ENCODE results near the gene UGT1A7.
"Not testable (repeated sequence)": the region's sequence is repeated elsewhere in the genome, so short reads cannot be mapped to it uniquely, and the experiment has no call there.

The UGT1A7 gene

DNA sequence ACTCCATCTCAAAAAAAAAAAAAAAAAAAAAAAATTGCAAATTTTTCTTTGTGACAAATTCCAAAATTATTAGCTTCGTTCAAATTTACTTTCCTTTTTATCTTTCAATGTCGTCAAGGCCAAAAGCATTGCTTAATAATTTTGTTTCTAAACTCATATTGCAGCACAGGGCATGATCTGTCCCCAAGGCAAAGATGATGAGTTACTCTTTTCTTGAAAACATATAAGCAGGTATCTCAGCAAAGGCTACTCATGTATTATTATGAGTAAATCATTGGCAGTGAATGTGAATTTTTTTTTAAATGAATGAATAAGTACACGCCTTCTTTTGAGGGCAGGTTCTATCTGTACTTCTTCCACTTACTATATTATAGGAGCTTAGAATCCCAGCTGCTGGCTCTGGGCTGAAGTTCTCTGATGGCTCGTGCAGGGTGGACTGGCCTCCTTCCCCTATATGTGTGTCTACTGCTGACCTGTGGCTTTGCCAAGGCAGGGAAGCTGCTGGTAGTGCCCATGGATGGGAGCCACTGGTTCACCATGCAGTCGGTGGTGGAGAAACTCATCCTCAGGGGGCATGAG lies at the start of gene UGT1A7:
Gene UGT1A7, plus strand, starts transcription at position 381 of the 579 bp plus-strand sequence. Its CDS starts 37 bp downstream, at position 418.
- TF ChIP-seq, protein P1, sequence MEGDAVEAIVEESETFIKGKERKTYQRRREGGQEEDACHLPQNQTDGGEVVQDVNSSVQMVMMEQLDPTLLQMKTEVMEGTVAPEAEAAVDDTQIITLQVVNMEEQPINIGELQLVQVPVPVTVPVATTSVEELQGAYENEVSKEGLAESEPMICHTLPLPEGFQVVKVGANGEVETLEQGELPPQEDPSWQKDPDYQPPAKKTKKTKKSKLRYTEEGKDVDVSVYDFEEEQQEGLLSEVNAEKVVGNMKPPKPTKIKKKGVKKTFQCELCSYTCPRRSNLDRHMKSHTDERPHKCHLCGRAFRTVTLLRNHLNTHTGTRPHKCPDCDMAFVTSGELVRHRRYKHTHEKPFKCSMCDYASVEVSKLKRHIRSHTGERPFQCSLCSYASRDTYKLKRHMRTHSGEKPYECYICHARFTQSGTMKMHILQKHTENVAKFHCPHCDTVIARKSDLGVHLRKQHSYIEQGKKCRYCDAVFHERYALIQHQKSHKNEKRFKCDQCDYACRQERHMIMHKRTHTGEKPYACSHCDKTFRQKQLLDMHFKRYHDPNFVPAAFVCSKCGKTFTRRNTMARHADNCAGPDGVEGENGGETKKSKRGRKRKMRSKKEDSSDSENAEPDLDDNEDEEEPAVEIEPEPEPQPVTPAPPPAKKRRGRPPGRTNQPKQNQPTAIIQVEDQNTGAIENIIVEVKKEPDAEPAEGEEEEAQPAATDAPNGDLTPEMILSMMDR (IDR thresholded peaks at IDR 0.05) = no peak

DNA sequence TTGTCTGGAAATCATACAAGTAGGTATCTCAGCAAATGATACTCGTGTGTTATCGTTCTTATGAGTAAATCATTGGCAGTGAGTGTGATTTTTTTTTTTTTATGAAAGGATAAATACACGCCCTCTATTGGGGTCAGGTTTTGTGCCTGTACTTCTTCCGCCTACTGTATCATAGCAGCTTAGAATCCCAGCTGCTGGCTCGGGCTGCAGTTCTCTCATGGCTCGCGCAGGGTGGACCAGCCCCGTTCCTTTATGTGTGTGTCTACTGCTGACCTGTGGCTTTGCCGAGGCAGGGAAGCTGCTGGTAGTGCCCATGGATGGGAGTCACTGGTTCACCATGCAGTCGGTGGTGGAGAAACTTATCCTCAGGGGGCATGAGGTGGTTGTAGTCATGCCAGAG lies 45.4 kb upstream of the UGT1A7 start, which contains the start of gene UGT1A10:
Gene UGT1A10, plus strand, starts transcription at position 143 of the 400 bp plus-strand sequence. Its CDS starts 75 bp downstream, at position 218.
- TF ChIP-seq, protein P1 (IDR thresholded peaks at IDR 0.05) = not testable (repeated sequence)

DNA sequence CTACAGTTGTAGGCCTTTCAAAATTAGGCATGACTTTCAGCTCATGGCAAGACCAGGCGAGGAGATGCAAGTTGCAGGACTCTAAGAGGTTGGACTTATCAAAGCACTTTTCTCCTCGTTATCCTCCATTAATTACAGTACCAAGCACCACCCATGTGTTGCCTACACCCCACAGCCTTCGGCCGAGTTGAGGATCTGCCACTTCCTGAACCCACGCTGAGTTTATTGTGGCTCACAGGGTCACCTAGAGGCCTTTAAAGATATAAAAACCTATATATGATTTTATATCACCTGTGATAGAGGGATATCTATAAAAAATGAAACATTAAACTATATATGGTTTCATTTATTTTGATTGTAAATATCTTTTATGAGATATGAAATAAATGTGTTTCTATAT lies 42.9 kb upstream of the UGT1A7 start:
- TF ChIP-seq, protein P1 (IDR thresholded peaks at IDR 0.05) = no peak

DNA sequence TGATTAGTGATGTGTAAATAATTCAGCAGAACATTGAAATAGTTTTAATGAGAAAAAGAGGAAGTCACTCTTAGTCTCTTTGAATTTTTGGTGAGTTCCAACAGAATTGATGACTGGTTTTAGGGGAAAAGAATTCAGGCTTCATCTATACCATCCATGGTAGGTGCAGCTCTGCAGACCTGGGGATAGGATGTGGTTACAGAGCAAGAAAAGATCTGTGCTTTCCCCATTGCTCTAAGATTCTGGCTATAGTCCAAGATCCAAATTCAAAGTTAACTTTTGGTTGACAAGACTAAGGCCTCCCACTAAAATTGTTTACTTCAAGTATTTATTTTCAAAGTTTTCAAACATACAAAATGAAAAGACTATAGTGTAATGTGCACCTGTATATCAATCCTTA lies 41.8 kb upstream of the UGT1A7 start:
- TF ChIP-seq, protein P1 (IDR thresholded peaks at IDR 0.05) = no peak

DNA sequence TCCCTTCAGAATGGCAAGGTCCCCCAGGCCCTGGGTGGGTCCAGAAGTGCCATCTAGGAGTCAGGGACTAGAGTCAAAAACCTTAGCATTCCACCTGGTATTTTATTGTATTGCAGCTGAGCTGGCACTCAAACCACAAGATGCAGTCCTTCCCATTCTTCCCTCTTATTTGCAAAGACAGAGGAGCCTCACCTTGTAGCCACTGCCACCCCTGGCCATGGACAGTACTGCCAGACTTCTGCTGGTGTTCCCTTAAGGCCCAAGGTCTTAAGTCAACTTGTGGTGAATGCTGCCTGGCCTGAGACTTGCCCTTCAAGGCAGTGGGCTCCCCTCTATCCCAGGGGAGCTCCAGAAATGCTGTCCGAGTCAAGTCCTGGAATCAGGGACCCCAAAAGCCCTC lies 38.6 kb upstream of the UGT1A7 start:
- TF ChIP-seq, protein P1 (IDR thresholded peaks at IDR 0.05) = no peak

DNA sequence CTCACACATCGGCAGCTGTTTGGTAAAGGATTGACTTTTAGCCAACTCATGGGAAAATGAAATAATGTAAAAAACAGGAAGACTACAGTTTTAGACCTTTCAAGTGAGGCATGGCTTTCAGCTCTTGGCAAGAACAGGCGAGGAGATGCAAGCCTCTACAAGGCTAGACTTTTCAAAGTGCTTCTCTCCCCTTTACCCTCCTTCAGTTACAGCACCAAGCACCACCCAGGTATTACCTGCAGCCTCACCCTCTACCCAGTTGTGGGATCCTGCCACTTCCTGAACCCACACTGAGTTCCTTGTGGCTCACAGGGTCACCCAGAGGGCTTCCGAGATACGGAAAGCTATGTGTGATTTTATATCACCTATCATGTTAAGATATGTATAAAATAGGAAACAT lies 30.7 kb upstream of the UGT1A7 start:
- TF ChIP-seq, protein P1 (IDR thresholded peaks at IDR 0.05) = no peak

DNA sequence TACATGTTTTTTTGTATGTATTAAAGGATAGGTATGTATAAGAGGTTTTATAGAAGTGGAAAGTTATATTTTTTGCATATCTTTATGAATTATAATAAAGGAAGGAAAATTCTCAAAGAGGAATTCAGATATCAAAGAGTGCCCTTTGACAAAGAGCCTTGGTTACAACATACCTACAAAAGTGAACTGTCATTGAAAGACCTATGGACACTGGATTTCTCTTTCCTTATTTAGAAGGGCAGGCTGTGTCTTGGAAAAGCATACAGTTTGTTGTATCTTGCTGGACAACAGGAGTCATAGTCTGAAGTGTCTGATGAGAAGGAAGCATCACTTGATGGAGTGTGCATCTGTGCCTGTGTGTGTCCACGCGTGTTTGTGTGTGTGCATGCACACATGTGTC lies 30.3 kb upstream of the UGT1A7 start:
- TF ChIP-seq, protein P1 (IDR thresholded peaks at IDR 0.05) = no peak

DNA sequence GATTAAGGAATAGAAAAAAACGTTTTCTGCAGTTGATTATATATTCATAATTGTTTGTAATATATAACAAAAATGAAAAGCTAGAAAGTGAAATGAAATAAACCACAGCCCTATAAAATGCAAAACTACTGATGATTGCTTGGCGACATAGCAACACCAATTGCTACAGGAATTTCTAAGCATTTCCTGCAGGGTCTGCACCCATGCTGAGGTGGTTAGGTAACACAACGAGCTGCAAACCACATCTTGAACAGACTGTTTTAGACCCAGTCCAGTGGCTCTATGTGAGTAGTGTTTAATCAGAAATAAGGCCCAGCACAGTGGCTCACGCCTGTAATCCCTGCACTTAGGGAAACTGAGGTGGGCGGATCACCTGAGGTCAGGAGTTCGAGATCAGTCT lies 27.2 kb upstream of the UGT1A7 start:
- TF ChIP-seq, protein P1 (IDR thresholded peaks at IDR 0.05) = no peak

Measured in LNCAP (cell line).